Activated CD8-positive, alpha-beta memory T cell treated with anti-CD3 and anti-CD28 coated beads, Interleukin-2, amount 50 U/mL, for 4 hours (primary cell): Measurements from ENCODE around the gene ZC3H12C.

ENCODE experiments used
- DNase-seq: peaks from one replicate; pipeline ENCODE4 v3.0.0-alpha.2; 2020

Gene ZC3H12C

DNA sequence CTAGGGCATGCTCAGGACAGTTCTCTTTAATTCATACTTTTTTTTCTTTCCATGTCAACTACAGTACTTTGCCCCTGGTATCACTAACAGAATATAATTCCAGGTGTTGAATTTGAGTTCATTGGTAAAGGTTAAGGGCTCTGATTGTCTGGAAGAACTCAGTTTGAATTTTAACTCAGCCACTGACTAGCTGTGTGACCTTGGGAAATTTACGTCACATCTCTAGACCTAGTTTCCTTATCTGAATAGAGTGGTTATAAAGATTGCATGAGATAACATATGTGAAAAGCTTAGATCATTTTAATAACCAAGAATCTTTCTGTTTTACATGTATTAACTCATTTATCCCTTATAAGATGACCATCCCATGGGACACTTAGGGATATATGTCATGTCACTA is 15.8 kb upstream of the ZC3H12C start:
- DNase-seq = no peak

GRCh38 chr11:110077831-110078325 is 15.3 kb upstream of the ZC3H12C start:
- no peak for DNase-seq

DNA sequence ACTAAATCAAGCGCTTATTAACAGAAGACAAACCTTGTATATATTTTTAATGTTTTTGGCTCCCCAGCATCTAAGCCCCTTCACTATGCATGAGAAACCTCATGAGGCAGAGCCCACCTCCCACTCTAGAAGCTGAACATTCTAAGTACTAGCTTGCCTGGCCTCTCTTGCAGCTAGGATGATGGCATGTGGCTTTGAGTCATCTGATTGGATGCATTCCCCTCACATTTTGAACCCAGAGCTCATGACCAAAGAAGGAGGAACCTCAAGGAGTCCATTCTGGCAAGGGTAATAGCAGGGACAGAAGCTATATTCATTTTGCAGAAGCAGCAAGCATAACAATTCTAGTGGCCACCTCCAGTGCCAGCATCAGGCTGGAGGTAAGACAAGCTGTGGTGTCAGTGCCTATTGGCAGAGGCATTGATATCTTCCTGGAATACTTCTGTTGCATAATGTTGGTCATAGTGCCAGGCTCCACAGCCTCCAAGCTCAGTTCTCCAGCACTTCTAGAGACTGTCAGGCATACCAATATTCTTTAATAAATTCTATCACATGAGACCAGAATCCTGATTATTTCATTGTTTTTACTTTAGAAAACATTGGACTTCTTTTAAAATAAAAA is 14.2 kb upstream of the ZC3H12C start:
- no peak for DNase-seq

- no peak for DNase-seq
Observed at GRCh38 chr11:110079726-110080125, 13.5 kb upstream of the ZC3H12C start.

DNA sequence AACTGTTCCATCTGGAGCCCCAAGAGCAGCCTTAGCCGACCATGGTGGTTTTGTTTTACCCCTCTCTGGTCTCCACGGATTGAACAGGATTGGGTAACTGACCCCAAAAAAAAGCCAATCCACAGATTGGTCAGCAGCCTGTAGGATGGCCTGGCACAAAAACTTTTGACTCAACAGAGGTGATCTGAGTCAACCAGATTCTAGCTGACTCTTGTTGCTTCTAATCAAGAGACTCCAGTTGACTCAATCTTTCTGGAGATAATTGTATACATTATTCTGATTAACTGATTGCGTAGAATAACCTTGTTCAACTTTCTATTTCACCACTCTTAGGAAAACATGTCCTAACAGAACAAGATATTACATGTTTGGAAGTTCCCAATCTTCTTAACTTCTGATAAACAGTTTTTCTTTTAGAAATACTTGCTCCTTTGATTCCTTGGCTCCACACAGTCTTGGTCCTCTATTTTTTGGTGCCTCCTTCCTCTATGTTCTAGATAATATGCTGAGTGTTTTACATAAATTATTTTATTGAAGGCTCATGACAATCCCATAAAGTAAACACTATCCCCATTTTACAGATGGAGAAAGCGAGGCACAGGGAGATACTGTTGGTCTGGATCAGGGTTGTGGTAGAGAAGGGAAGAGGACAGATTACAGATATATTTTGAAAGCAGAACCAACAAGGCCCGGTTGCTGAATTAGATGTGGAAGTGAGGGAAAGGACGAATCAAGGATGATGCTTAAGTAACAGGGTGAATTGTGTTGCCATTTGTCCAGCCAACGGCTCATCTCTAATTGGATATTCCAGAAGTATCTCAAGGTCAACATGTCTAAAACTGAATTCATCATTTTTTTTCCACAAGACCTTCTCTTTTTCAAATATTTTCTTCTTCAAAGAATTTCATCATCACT is 11.5 kb upstream of the ZC3H12C start:
- DNase-seq = no peak

DNA sequence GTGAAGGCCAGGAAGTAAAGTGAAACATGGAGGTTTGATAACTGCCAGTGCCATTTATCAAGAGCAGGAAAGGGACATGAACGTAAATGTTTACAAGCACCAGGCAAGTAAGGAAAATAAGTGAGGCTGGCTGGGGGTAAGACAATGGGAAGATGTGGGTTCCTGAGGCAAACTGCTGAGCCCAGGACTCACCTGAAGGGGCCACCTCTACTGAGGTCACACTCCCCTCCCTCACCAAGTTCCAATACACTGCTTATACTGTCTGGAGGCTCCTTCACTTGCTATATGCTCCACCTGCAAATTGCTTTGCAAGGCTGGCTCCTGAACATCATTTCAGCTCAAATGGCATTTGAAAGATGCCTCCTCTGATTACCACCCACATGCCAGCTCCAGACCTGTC is 10.3 kb upstream of the ZC3H12C start:
- no peak for DNase-seq

GRCh38 chr11:110085255-110085838 is 7.8 kb upstream of the ZC3H12C start:
- DNase-seq = no peak

- DNase-seq = no peak
Observed at GRCh38 chr11:110086892-110087309, 6.3 kb upstream of the ZC3H12C start.

- no peak for DNase-seq
Observed at GRCh38 chr11:110087812-110088534, 5.2 kb upstream of the ZC3H12C start.

- no peak for DNase-seq
Observed at GRCh38 chr11:110088535-110089344, 4.5 kb upstream of the ZC3H12C start.

DNA sequence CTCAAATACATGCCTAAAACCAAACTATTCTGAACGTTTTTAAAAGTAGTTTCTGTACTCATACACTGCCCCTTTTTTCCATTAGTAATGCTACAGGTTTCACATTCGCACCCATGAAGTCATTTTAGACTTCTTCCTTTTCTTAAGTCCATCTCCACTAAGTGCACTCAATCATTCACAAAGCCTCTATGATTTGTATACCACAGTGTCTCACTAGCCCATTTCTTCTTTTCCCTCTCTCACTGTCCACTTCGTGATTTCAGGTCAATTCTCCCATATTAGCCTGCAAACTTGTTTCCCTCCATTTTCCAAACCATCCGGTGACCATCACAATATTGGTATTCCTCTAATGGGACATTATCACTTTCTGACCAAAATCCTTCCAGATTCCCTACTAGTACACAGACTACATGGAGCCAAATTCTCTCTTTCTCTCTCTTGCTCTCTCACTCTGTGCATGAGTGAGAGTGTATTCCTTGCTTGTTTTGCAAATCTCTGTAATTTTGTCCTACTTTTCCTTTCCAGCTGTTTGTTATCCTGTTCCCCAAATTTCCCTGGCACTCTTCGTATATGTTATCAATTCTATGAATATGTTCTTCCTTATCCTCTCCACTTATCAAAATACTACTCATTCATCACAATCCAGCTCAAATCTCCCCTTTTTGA is 3.4 kb upstream of the ZC3H12C start:
- no peak for DNase-seq

DNA sequence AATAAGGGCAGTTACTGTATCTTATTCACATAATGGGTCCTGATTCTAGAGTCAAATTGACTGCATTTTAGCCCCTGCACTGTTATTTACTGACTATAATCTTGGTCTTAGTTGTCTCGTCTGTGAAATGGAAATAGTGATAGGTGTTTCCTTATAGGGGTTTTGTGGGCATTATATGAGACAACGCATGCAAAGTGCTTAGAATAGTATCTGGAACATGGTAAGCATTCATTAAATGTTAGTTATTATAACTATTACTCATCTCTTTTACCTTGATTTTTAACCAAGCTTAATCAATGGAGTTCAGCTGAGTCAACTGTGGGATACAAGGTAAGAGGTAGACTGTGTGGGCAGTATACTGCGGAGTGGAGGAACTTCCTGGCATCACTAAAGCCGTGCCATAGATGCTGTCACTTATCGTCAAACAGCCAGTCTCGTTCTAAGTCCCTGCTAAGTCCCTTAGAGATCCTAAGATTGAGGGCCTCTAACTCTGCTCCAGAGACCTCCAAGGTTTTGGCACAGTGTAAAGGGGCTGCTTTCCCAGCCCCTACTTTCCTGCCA is 2.6 kb upstream of the ZC3H12C start:
- DNase-seq = no peak

GRCh38 chr11:110092111-110092514 is 1.1 kb upstream of the ZC3H12C start:
- DNase-seq = no peak

DNA sequence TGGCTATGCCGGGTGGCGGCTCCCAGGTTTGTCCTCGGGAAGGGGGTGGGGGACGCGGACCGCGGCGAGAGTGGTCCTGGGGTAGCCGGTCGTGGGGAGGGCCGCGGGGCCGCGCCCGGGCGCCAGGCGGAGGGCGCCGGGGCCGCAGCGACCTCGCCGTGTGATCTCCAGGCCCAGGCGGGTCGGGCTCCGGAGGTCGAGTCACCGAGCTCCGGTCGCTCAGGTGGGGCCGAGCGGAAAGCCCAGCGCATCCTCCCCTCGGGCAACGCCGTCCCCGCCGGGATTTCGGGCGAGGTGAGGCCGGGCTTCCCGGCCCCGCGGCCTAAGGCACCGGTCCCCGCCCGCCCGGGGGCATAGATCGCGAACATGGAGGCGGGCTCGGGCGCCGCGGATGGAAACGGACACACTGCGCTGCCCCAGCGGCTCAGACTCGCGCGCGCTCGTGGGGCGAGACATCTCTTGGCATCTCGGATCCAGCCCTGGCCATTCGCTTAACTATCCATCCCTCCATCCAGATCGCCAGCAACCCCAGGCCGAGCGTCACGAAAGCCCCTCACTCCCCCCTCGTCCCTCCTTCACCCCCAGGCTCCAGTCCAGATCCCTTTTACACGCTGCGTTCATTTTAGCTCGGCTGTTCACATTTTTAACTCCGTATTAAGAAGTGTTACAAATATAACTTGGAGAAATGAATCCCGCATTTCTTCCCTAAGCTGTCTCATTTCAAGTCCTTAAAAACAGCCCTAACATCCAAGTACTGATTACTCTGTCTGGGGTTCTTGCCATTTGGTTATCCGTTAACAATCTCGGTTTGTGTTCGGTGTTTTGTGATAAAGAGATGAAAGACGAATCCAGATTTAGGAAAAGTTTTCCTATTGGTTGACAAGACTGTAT is 460 bp downstream of the ZC3H12C start:
- DNase-seq = no peak

GRCh38 chr11:110094298-110095285 is 1.4 kb downstream of the ZC3H12C start:
- DNase-seq = no peak

DNA sequence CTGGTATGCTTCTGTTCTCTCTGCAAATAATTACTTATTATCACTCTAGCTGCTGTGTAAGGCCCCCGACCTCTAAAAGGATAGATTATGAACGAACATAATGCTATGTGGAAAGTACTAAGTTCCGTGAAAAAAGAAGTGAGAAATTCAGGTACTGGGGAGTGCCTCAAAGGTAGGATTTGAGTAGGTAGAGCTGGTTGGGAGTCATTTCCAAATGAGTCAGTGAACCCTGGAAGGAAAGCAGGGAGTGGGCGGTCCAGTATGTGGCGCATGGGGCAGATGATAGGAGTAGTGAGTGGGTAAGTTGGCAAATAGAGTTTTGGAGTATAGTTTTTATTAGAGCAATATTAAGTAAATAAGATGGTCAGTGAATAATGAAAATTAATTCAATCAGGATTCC is 2.4 kb downstream of the ZC3H12C start:
- no peak for DNase-seq

DNA sequence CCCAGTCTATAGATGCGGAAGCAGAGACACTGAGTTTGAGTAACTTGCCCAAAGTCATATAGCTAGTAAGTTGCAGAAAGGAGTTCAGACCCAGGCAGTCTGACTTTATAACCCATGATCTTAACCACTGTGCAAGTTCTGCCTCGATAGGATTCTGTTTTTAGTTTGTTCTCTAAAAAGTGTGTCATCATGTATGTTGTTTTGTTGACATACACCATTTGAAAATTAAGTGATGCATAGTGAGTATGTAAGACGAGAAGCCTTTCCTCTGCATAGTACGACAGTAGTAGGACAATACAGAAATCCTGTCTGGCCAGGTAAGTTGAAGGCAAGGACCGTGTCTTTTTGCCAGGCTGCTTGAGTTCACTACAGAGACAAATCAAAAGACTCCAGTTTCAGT is 3.3 kb downstream of the ZC3H12C start:
- no peak for DNase-seq

GRCh38 chr11:110097459-110098012 is 4.3 kb downstream of the ZC3H12C start:
- DNase-seq = no peak

- DNase-seq = no peak
Observed at GRCh38 chr11:110098645-110099044, 5.5 kb downstream of the ZC3H12C start.
